HL-60/S4 treated with phorbol 12-myristate 13-acetate at 8.2 ng/mL for 4 days and 3 days (cell line): ENCODE data around the gene DYSF.

Experiments used
- in situ Hi-C: fragments of 300-500 bp; cut with MboI; formaldehyde crosslinking; loops from 2 replicates; pipeline ENCODE4 v1.15.0; 2022; ENCODE audit warnings: low sequenced_read_pairs

The DYSF gene

DNA sequence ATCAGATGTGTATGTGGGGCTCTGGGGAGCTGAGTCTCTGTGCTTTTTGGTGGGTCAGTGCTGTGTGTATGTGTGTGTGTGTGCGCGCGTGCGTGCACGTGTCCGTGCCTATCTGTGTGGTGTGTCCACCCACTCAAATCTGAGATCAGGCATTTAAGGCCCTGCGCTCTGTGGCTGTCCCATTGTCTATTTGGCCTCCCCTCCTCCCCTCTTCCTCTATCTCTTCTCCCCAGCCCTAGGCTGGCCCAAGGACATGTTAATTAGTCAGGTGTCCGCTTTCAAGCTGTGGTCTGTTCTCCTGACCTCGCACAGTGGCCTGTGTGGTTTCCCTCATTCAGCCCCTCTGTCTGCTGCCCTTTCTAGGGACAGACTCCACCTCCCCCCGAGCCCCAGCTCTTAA lies 136.4 kb downstream of the DYSF start:
- in situ Hi-C loops = no loop called here

DNA sequence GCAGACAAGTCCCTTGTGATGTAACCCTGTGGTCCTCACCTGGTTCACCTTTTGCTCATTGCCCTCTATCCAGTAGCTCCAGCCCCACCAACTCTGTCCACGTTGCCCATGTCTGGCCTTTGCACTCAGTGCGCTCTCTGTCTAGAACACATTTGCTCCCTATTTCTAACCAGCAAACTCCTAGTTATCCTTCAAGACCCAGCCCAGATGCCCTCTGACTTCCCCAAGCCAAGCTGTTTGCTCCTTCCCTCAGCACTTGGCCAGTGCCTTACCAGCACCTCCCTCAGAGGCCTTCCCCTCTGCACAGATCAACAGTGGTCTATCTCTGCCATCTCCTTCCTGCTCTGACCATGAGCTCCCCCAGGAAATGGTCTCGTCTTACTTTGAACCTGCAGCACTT lies 137.7 kb downstream of the DYSF start:
- in situ Hi-C loops = no loop called here

DNA sequence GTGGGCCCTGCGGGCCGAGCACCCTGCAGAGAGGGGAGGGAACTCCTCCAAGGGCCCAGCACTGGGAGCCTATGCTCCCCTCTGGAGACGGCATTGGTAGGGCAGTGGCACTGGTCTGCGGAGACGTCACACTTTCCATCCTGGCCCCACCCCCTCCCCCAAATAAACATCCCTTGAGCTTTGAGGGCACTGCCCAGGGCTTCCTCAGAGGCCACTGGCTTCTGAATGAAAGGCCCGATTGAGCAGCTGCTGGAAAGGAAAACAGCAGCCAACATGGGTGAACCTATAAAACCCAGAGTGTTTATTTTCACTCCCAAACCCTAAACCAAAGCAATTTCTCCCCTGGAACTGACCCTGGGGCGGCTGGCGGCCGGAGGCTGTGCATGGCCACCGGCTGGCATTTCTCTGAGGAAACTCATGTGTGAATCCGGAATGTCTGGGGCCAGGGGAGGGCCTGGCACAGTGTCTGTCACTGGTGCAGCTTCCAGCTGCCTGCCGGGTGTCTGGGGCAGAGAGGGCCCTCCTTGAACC lies 138.9 kb downstream of the DYSF start:
- in situ Hi-C loops = no loop called here

DNA sequence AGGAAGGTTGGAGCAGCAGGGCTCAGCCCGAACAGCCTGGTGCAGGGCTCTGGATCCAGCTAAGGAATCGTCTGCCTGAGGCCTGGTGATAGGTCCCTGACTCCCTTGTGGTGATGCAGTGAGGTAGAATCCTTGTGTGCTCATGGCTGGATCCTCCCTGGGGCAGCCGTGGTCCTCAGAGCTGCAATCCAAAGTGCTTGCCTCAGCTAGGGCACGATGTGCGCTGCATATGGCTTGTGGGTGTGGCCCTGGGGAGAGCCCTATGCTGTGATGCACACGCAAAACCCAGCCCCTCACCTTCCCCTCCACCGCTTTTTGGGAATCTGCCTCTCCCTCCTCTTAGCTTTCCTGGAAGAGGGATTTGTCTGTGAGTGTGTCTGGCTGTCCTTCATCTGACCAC lies 142.2 kb downstream of the DYSF start:
- in situ Hi-C loops = no loop called here

DNA sequence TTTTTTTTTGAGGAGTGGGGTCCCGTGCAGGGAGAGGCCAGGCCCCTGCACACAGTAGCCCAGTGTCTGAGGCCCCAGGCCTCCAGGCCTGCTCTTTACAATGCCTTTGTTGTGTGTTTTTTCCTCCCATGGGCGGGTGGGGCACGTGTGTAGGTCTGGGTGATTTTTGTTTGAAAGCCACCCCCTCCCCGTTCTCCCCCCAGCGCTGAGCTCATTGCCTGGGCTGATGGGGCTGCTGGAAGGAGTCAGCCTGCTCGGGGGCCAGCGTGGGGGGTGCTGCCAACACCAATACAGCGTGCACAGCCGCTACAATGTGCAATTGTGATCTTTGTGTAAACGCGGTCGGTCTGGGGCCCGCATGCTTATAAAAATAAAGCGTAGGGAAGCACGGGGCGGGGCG lies 142.7 kb downstream of the DYSF start:
- in situ Hi-C loops = no loop called here

DNA sequence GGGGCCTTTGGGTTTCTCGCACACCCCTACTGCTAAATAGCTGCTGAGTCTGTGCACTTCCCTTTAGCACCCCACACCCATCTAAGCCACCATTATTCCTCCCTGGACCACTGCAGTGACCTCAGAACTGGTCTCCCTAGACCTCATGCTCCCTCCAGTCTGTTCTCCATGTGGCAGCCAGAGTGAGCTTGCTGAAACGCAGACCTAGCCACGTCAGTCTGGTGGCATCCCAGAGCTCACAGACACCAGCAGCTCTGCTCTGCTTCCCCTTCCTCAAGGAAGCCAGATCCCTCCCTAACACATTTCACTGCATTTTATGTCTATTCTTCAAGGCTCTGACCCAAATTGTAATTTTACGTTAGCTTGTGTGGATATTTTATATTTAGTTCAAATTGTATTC lies 144.4 kb downstream of the DYSF start:
- in situ Hi-C loops = no loop called here

DNA sequence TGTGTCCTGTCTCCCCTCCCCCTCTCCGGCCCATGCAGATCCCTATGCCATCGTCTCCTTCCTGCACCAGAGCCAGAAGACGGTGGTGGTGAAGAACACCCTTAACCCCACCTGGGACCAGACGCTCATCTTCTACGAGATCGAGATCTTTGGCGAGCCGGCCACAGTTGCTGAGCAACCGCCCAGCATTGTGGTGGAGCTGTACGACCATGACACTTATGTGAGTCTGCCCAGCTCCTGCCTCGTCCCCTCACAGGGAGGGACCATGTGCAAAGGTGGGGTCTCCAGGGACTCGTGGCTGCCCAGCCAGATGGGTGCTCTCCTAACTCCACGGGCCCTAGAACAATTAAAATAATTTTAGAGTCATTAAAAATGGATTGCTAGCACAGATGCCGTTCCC lies 145.2 kb downstream of the DYSF start:
- in situ Hi-C loops = no loop called here

DNA sequence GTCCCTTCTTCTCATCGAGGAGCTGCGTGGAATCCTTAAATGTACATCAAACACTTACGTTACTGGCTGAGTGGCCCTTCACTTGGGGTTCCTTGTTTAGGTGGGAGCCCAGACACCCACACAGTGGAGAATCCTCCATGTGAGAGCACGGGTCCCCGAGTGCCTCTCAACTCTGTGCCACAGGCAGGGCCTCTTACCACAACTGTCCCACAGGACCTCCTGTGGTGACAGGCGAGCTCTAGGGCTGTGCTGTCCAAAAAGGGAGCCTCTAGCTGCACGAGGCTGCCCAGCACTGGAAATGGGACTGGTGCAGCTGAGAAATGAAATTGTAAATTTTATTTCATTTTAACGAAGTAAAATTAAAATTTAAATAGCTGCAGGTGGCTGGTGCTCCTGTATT lies 145.7 kb downstream of the DYSF start:
- in situ Hi-C loops = no loop called here

DNA sequence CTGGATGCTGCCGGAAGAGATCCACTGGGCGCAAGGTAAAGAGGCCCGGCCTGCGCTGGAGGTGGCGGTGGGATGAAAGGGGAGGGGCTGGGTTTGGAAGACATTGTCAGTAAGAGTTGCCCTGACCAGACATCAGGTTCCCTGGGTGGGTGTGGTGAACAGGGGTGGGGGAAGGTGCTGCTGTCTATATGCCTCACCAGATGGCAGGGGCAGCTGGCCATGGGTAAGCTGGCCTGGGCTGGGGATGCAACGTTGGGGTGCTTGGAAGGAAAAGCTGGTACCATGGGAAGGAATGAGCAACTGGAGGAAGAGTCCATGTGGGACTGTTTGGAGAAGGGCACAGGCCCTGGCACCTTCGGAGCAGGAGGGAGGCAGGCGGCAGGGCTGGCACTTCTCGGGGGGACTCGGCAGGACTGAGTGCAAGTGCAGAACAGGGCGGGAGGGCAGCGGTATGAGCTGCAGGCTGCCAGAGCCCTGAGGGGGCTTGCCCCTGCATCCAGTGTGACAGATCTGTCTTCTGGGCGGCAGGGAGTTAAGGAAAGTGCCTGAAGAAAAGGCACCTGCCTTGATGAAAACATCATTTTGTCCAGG lies 146.4 kb downstream of the DYSF start:
- in situ Hi-C loops = no loop called here

DNA sequence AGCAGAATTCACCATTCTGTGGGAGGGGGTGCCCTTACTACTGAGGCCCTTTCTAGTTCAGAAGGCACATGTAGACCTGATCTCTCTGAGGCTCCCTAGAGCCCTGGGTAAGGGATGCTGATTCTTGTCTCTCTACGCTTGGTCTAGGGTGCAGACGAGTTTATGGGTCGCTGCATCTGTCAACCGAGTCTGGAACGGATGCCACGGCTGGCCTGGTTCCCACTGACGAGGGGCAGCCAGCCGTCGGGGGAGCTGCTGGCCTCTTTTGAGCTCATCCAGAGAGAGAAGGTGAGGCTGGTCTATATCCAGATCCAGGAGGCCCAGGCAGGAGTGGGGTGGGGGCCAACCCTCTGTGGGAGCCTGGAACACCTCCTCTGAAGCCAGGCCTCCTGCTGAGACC lies 147.2 kb downstream of the DYSF start:
- in situ Hi-C loops = no loop called here

DNA sequence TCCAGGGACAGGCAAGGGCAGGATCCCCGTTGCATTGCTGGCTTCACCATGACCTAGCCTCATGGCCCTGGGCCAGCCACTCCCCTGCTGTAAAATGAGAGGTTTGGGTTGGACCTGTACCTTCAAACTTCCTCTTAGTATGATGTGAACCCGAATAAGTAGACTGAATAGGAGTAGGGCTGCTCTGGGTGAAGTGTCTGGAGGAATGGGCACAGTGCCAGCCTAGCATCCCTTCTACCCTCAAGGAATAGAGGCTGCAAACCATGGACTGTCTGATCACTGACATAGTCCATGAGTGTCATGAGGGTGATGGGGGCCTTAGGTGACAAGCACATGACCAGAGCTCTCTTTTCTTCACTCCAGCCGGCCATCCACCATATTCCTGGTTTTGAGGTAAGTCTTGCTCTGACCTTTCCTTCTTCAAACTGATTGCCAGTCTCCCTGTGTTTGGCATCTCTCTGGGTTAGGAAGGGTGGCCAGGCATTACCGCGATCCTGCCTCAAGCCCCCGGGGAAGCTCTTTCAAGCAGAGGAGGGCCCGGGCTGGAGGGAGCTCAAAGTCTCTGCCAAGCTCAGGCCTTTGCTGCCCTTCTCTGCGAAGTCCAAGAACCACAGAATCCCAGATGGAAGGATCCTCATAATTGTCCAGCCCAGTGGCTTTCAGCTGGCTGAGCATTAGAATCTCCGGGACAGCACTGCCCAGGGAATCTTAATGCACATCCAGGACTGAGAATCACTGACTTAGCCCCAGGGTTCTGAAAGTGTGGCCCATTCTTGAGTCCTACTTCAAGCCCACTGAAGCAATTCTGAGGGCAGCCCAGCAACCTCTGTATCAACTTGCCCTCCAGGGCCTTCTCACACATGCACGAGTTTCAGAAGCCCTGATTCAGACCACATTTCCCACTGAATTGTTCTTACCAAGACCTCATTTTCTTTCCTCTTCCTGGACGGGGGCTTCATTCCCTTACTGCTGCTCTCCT lies 148.1 kb downstream of the DYSF start:
- in situ Hi-C loops = no loop called here

DNA sequence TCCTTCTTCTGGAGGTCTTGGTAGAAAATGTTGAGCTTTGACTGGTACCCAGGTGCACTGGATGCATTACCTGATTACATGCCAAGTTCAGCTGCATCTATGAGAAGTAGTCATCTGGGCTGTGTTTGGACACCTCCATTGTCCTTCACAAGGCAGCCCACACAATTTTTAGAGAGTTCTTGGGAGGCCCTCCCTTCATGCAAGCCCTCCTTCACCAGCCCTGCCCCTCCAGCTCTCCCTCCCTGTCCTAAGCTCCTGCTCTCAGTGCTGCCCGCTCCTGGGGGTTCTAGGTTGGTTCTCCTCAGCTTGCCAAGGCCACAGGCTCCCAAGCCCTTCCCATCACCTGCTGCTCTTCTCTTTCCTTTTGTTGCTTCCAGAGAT lies 148.7 kb downstream of the DYSF start:
- in situ Hi-C loops = no loop called here

DNA sequence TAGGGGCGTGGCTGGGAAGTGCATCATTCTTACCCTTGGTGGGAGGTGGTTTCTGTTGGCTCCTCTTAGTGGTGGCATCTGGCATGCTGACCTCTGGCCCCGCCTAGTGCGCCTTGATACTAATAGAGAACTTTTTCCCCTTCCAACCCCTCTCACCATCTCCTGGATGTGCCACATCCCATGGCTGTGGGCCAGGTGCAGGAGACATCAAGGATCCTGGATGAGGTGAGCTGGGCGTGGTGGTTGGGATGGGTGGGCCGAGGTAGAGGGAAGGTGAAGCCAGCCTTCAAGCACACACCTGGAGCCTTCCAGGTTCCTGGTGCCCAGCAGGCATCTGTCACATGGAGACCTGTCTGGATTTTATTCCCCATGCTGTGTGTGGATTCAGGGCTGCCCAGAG lies 149.2 kb downstream of the DYSF start:
- in situ Hi-C loops = no loop called here

DNA sequence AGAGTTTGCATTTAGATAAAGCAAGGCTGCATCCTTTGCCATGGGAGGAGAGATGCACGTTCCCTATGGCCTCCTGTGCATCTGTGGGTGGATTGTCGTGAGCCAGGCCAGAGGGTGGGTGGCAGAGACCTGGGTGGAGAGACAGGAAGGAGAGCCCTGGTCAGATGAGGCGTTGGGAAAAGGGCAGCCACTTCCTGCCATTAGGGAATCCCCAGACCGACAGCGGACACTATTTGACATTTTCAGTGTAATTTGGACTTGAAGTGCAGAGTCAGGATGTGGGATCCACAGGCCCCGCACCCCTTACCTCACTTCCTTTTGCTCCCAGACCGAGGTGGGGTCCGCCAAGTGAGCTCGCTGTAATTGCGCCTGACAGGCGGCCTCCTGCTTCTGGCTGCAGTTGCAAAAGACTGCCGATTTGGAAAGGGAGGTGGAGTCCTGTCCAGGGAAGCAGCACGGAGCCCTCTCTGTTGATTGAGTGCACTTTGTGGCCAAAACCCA lies 150.0 kb downstream of the DYSF start:
- in situ Hi-C loops = no loop called here

DNA sequence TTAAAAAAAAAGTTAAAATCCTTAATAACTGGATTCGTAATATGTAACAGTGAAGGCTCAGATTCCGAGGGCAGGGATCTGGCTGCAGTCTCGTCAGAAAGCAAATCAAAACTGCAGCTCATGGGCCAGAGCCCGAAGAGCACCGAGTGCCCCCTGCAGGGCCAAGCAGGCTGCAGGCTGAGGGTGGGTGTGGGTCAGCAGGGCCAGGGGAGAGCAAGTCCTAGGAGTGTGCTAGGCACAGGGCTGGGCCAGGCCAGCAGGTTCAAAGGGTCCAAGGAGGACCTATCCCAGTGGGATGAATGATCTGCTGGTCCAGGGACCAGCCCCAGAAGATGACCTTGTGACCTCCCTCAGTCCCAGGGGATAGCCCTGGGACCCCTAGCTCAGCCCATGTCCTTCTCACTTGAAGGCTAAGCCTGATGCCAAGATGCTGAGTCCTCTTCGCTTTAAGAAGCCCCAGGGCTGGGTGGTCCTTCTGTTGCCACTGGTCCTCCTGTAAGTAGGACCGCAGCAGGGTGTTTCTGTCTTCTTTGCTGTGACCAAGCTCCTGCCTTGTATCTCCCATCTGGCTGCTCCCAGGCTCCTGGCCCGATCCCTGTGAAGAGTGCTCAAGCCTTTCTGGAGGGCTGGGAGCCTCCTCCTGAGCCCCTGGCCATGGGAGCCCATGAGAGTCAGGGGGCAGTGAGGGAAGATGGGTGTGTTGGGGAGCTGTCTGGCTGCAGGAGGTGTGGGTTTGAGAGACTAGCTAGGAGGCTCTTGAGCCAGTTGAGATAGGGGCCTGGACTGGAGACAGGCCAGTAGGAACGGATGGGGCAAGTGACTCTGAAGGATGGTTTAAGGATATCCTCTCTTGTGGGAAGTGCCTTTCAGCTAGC lies 150.7 kb downstream of the DYSF start:
- in situ Hi-C loops = no loop called here

DNA sequence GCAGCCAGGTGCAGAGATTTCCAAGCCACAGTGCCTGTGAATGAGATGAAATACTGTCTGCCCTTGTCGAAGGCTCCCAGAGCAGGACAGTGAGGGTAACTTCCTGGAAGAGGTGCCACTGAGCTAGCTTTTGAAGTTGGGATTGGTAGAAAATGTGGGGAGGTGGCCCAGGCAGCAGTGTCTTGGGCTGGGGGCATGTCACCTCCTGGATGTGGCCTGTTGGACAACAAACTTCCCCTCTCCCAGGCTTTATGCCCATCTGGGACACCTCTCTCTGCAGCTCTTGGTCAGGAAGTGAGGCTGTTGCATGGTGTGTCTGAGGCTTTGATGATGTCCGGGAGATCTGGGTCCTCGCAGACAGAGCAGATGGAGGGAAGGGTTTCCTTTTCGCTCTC lies 151.4 kb downstream of the DYSF start:
- in situ Hi-C loops = no loop called here

DNA sequence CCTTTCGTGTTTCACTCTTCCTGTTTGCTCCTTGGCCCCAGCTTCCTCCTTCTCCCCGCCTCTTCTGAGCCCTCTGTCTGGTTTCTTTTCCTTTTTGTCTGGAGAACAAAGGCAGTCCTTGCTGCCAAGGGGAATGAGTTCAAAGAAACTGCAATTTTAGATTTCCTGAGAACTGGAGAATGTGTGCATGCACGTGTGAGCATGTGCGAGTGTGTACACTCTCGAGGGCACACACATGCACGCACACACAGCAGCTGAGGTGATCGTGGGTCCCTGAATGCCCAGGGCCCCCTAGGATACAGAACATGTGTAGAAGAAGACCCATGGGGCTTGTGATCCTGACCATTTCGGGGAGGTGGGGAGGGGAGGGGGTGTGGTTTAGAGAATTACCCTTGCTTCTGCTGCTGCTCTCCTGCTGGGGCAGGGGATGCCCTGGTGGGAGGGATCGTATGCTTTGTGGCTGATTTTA lies 151.8 kb downstream of the DYSF start:
- in situ Hi-C loops = no loop called here

DNA sequence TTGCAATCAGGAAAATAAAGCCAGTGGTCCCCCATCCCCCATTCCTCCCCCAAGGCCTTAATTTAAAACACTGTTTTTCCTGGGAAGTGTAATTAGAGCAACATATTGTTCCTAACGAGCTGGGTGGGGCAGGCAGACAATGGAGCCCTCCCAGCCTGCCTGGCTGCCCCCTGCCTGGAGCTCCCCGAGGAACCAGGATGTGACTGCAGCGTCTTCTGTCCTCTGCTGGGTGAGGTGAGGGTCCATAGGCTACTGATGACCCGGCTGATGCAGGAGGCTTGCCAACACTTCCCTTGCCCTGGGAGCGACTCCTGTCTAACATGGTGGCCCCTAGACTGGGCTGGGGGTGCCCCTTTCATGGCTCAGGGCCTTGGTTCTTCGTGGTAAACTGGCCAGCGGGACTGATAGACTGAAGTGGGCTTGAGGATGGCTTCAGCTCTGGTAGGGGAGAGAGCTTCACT lies 152.4 kb downstream of the DYSF start:
- in situ Hi-C loops = no loop called here

DNA sequence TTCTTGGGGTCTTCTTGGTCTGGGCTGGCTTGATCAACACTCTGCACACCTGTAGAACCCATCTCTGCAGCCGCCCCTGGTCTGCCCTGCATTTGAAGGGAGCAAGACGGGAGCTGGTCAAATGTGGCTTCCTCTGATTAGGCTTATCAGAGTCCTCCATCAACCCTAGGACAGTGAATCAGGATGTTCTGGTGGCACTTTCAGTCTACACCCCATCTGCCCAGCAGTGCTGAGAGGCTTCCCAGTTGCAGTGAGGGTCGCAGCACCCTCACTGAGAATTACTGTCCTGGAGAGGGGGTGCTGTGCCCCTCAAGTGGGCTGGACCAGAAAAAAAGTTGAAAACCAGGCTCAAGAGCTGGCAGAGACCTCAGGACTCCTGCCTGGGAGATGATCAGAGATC lies 152.9 kb downstream of the DYSF start:
- in situ Hi-C loops = no loop called here

DNA sequence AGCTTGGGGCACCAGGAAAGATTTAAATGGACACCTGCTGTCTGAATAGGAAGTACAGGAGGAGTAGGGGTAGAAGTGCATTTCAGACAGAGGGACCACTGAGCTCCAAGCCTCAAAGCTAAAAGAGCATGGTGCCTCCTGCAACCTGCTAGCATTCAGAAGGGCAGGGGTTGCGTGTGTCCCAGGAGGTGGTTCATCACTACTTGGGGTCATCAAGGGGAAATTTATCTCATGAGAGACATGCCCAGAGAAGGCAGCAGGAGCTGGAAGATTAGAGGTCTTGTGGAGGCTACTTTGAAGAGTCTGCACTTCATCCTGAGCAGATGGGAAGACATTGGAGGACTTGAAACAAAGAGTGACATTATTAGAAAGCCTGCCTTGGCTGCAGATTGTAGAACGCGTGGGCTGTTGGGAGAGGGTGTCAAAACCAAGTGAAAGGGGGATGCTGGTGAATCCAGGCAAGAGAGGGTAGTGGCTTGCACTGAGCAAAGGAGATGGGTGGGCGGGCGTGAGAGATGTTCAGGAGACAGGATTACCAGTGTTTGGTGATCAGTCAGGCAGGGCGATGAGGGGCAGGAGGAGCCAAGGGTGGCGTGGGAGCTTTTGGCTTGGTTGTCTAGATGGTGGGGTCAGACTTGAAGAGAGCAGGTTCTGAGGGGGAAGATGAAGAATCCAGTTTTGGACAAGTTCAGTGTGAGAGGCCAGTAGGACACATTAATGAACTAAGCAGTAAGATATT lies 154.0 kb downstream of the DYSF start:
- in situ Hi-C loops = no loop called here
